Urothelium cell line (cell line): ENCODE results near the gene CABLES1.
A peak's percentile ranks its signal among the peaks of the same experiment; 100 is the strongest.
"Not testable (repeated sequence)": the region's sequence is repeated elsewhere in the genome, so short reads cannot be mapped to it uniquely, and the experiment has no call there.

Source experiments
- DNase-seq: peaks from one replicate; pipeline ENCODE4 v3.0.0; 2011; ENCODE audit warnings: low spot score, mixed read lengths
- FAIRE-seq: peaks from 2 replicates; lab custom pipeline; 2011; peaks lifted over from hg19 to GRCh38; lab: Jason Lieb, UNC

CABLES1 gene, protein sequence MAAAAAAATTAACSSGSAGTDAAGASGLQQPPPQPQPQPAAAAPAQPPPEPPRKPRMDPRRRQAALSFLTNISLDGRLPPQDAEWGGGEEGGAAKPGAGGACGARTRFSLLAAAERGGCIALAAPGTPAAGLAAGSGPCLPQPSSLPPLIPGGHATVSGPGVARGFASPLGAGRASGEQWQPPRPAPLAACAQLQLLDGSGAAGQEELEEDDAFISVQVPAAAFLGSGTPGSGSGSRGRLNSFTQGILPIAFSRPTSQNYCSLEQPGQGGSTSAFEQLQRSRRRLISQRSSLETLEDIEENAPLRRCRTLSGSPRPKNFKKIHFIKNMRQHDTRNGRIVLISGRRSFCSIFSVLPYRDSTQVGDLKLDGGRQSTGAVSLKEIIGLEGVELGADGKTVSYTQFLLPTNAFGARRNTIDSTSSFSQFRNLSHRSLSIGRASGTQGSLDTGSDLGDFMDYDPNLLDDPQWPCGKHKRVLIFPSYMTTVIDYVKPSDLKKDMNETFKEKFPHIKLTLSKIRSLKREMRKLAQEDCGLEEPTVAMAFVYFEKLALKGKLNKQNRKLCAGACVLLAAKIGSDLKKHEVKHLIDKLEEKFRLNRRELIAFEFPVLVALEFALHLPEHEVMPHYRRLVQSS

DNA sequence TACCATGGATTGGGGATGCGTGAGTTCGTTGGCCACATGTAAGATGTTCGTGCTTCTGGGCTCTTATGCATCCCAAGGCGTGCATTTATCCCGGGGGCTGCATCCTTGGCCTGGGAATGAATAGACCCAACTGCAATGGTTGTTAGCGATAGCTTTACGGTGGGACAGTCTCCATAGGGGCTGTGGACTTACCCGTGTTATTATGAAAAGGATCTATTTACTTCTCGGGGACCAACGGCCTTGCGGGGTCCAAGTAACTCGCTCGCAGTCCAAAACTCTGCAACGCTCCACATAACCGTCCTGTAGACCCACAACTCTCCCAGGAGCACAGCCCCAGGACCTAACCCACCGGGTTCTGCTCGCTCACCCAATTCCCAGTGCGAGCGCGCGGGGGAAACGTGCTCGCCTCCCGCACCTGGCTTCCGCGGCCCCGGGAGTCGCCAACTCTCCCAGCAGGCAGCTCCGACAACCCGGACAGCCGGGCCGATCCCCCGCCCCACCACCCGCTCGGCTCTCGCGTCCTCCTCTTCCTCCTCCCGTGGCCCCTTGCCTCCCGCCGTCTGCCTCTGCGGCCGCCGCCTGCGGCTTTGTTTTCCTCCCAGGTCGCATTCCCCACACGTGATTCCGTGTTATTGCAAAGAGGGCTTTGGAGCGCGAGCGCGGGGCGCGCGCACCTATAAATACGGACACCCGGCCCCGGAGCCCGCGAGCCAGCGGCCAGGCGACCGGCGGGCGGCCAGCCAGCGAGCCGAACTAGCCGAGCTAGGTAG is at the start of gene CABLES1:
Gene CABLES1, plus strand, starts transcription at position 706 of the 770 bp plus-strand sequence. CDS start 278 bp downstream, outside the sequence.
- DNase-seq (no peak), FAIRE-seq (no peak)

DNA sequence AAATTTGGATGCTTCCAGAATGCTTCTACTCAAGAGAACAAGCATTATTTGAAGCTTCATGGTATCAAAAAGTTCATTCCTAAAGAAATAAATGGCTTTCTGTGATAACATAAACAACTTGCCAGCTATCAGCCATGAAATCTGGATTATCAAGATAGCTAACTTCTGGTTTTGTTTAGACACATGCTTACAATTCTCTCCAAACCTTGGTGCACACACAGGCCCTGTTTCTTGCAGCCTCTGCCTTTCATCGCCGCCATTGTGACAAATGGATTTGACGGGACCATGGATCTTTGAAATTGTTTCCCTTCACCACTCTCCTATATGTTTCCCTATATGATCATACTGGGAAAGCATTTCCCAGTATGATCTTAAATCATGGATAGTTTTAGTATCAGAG is 47.9 kb upstream of the CABLES1 start:
- no peak for FAIRE-seq
- no peak for DNase-seq

DNA sequence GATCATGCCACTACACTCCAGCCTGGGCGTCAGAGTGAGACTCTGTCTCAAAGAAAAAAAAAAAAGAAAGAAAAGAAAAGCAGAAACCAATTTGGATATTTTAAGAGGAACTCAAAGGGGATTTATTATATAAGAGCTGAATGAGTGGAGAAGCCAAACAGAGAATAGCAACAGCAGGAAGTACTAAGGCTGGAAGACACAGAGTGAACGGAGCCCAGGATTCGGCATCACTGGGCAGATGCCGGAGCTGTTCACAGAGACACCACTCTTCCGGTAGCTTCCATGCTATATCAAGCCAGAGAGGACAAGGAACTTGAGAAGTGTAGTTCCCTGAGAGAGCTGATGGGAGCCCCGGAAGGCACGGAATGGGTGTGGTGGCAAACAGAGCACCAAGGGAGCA is 47.0 kb upstream of the CABLES1 start:
- DNase-seq: no peak
- no peak for FAIRE-seq

DNA sequence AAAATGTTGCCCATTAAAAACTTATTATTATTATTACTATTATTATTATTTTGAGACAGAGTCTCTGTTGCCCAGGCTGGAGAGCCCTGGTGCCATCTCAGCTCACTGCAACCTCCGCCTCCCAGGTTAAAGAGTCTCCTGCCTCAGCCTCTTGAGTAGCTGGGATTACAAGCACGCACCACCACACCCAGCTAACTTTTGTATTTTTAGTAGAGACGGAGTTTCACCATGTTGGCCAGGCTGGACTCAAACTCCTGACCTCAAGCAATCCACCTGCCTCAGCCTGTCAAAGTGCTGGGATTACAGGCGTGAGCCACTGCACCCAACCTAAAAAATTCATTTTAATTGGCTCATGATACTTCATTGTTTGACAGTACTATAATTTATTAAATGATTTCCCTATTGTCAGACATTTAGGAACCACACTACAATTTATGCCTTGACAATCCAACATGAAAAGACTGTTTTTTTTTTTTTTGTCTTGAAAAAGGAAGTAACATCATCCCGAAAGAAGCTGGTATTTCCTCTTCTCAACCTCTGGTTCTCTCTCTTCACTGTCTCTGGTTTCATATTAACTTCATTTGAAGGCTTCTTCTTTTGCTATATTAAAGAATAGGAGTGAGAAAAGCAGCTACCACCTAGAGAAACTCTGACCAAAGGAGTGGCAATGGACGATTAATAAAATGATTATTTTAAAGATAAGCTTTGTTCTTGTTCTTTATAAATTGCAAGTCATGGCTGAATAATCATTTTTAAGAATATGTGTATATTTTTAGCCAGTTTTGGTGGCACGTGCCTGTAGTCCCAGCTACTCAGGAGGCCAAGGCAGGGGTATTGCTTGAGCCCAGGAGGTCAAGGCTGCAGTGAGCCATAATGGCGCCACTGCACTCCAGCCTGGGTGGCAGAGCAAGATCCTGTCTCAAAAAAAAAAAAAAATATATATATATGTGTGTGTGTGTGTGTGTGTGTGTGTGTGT is 44.0 kb upstream of the CABLES1 start:
- DNase-seq, FAIRE-seq: not testable (repeated sequence)

- no peak for DNase-seq
- no peak for FAIRE-seq
These were observed 43.2 kb upstream of the CABLES1 start for GRCh38 chr18:23092121-23092520.

- DNase-seq, FAIRE-seq: not testable (repeated sequence)
These were observed 42.2 kb upstream of the CABLES1 start for GRCh38 chr18:23093130-23093529.

GRCh38 chr18:23093772-23094171 is 41.5 kb upstream of the CABLES1 start:
- FAIRE-seq (no peak), DNase-seq (no peak)

GRCh38 chr18:23094411-23095190 is 40.7 kb upstream of the CABLES1 start:
- no peak for DNase-seq
- FAIRE-seq: no peak

DNA sequence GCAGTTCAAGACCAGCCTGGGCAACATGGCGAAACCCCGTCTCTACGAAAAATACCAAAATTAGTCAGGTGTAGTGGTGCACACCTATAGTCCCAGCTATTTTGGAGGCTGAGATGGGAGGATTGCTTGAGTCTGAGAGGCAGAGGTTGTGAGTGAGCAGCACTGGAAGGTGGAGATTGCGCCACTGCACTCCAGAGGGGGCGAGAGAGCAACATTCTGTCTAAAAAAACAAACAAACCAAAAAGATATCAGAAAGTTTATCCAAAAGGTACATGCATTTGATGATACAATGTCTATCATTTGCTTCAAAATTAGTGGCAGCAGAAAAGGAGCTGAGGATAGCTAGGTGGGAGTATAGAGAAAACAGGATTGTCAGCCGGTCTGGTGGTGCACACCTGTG is 39.8 kb upstream of the CABLES1 start:
- DNase-seq: no peak
- no peak for FAIRE-seq

DNA sequence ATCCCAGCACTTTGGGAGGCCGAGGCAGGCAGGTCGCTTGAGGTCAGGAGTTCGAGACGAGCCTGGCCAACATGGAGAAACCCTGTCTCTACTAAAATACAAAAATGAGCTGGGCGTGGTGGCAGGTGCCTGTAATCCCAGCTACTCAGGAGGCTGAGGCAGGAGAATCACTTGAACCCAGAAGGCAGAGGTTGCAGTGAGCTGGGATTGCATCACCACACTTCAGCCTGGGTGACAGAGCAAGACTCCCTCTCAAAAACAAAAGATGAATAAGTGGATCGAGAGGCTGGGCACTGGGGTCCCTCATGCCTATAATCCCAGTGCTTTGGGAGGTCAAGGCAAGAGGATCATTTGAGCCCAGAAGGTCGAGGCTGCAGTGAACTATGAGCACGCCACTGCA is 38.3 kb upstream of the CABLES1 start:
- not testable (repeated sequence) for DNase-seq, FAIRE-seq

DNA sequence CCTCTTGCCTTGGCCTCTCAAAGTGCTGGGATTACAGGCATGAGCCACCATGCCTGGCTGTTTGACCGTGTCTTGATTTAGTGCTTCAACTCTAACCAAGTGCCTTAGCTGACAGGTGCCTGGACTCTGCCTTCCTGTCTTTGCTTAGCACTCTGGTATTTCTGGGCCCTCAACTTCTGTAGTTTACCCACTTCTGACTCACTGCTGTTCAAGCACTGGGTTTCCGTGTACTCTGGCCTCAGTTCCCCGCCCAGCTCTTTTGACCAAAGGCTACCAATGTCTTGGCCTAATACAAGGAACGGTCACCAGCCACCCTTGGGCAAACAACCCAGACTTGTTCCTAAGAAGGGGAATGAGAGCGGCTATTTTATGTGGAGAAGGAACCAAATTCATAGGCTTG is 35.7 kb upstream of the CABLES1 start:
- DNase-seq (no peak), FAIRE-seq (no peak)

- DNase-seq: no peak
- no peak for FAIRE-seq
These were observed 33.3 kb upstream of the CABLES1 start for GRCh38 chr18:23101861-23102432.

- FAIRE-seq: no peak
- DNase-seq: no peak
These were observed 32.6 kb upstream of the CABLES1 start for GRCh38 chr18:23102493-23103261.

DNA sequence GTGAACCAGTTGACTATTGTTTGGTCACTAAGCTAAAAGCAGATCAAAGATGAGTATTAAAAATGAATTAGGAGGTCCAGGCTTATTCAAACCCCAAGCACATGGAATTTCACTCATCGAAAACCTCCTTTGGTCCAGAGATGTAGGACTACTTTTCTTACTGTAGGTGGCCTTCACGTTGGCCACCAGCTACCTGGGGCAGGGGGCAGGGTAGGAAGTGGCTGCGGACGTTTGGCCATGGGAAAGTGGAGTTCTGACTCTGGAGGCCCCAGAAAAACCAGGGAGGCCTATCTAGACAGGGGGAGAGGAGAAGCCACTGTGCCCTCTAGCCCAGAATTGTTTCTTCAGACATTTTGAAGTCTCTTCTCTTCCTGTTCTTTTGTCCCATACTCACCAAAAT is 31.8 kb upstream of the CABLES1 start:
- no peak for DNase-seq
- FAIRE-seq: no peak

DNA sequence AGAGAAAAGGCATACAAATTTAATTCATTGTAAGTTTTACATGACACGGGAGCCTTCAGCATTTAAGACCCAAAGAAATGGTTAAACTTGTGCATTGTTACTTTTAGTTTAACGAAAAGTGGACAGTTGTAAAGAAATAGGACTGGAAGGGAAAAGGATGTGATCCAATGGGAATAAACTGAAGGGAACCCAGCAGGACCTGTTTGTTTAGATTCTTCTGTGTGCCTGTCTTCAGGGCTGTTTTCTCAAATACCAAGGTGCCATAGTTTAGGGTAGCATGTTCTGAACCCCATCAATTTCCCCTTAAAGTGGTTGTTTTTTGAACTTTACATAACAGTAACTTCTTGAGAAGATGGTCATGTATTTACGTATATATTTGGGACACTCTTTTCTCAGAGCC is 30.3 kb upstream of the CABLES1 start:
- DNase-seq (no peak), FAIRE-seq (no peak)

- FAIRE-seq (no peak), DNase-seq (no peak)
These were observed 29.6 kb upstream of the CABLES1 start for GRCh38 chr18:23105581-23106219.

DNA sequence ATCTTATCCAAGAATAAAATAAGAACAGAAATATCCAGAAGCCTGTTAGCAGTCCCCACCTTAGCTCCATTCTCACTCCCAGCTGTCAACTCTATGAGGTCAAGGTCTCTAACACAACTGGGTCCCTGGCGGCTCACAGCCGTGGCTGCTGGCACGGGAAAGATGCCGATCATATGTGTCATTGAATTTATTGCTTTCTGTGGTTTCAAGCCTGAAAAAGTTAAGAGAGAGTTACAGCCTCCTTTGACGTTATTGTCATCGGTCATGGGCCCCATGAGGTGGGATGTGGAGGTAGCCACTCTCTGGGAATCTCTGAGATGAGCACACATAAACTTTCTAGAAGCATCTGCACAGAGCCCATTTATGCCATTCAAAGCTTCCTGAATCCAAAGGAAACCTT is 28.7 kb upstream of the CABLES1 start:
- DNase-seq: peak; percentile 86
- FAIRE-seq: no peak

DNA sequence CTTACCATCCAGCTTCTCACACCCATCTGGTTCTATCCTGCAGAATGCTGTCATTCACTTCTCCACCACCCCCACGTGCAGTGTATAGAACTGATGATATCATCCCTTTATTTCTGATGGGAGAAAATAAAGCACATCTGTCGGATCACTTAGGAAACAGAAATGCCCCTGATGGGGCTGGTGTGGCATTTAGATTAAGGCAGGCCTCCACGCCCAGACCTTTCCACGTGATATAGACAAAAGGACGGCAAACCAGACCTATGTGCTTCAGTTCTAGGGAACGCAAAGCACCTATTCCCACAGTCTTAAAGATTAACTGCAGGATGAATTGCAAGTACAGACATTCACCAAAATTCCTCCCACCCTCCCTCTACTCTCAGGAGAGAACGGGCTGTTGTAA is 27.6 kb upstream of the CABLES1 start:
- DNase-seq (peak; percentile 41), FAIRE-seq (no peak)
